ENCODE results near the gene B3GAT2.

Gene B3GAT2

GRCh38 chr6:70841112-70841511 is 115.7 kb downstream of the B3GAT2 start:
- DNase-seq (ENCODE audit: low read depth) = no peak

GRCh38 chr6:70839286-70840266 is 117.3 kb downstream of the B3GAT2 start:
- DNase-seq (ENCODE audit: low read depth) = no peak

GRCh38 chr6:70838907-70839285 is 118.0 kb downstream of the B3GAT2 start:
- DNase-seq (ENCODE audit: low read depth) = no peak

- DNase-seq (ENCODE audit: low read depth) = no peak
Measured at GRCh38 chr6:70834520-70834919, 122.3 kb downstream of the B3GAT2 start.

- no peak for DNase-seq (ENCODE audit: low read depth)
Measured at GRCh38 chr6:70831427-70831826, 125.4 kb downstream of the B3GAT2 start.

- DNase-seq (ENCODE audit: low read depth) = no peak
Measured at GRCh38 chr6:70823651-70824050, 133.2 kb downstream of the B3GAT2 start.

GRCh38 chr6:70821751-70822150 is 135.1 kb downstream of the B3GAT2 start:
- no peak for DNase-seq (ENCODE audit: low read depth)

- no peak for DNase-seq (ENCODE audit: low read depth)
Measured at GRCh38 chr6:70820778-70821177, 136.1 kb downstream of the B3GAT2 start.

- no peak for DNase-seq (ENCODE audit: low read depth)
Measured at GRCh38 chr6:70819646-70820045, 137.2 kb downstream of the B3GAT2 start.

GRCh38 chr6:70813885-70814284 is 143.0 kb downstream of the B3GAT2 start:
- no peak for DNase-seq (ENCODE audit: low read depth)

- no peak for DNase-seq (ENCODE audit: low read depth)
Measured at GRCh38 chr6:70811788-70812187, 145.1 kb downstream of the B3GAT2 start.

All from activated T-cell treated with anti-CD3 and anti-CD28 coated beads for 1 hour (primary cell).